H1 (cell line): ENCODE results near the gene POLE. TPM values are rescaled to one million over a fixed set of nuclear protein-coding genes. Genes with fewer than 3 reads are reported as not detected.

Experiments used
- CTCF ChIA-PET: fragments of 300-600 bp; sonication (Branson Sonifier 250); formaldehyde crosslinking; loops from one replicate; lab custom pipeline; 2021; ENCODE audit not compliant: partially characterized antibody; lab: Charles Lee
- POLR2A ChIA-PET: fragments of 300-600 bp; sonication (Branson Sonifier 250); formaldehyde crosslinking; loops from one replicate; lab custom pipeline; 2021; ENCODE audit warnings: inconsistent platforms; ENCODE audit not compliant: partially characterized antibody; lab: Charles Lee
- DNase-seq, 2 experiments: peaks; one replicate each; pipeline versions ENCODE4 v3.0.0 to v3.0.0-alpha.2; 2010 to 2022; ENCODE audit warnings: low spot score in 2 of 2, low read depth in 1 of 2, mixed read lengths in 1 of 2
- FAIRE-seq: peaks from 2 replicates; lab custom pipeline; 2011; peaks lifted over from hg19 to GRCh38; lab: Jason Lieb, UNC
- H2AFZ ChIP-seq: 2 replicates; pipeline ENCODE4 v1.8.1; 2012; ENCODE audit warnings: low read length, inconsistent platforms
- H2AK5ac ChIP-seq: 2 replicates; pipeline ENCODE4 v1.6.1; 2013; ENCODE audit warnings: low read depth, low read length
- H2BK120ac ChIP-seq: replicated peaks from 2 replicates; pipeline ENCODE3; 2013; ENCODE audit warnings: low read depth, low read length, inconsistent platforms
- H2BK12ac ChIP-seq: 2 replicates; pipeline ENCODE4 v1.6.1; 2013; ENCODE audit warnings: low read depth, low read length
- H2BK15ac ChIP-seq: 2 replicates; pipeline ENCODE4 v1.6.1; 2013; ENCODE audit warnings: low read length
- H2BK20ac ChIP-seq: 2 replicates; pipeline ENCODE4 v1.6.1; 2013; ENCODE audit warnings: low read length
- H2BK5ac ChIP-seq: 2 replicates; pipeline ENCODE4 v1.6.1; 2013; ENCODE audit warnings: low read depth, low read length
- H3K14ac ChIP-seq: 2 replicates; pipeline ENCODE4 v1.6.1; 2013; ENCODE audit warnings: inconsistent platforms; ENCODE audit not compliant: insufficient read length
- H3K18ac ChIP-seq: 2 replicates; pipeline ENCODE4 v1.6.1; 2013; ENCODE audit warnings: low read length; ENCODE audit errors: extremely low read depth
- H3K23ac ChIP-seq: 2 replicates; pipeline ENCODE4 v1.6.1; 2013; ENCODE audit warnings: inconsistent platforms; ENCODE audit not compliant: insufficient read length
- H3K23me2 ChIP-seq: 2 replicates; pipeline ENCODE4 v1.6.1; 2013; ENCODE audit warnings: low read depth, low read length
- H3K27ac ChIP-seq: 2 replicates; pipeline ENCODE4 v1.6.1; 2011; ENCODE audit warnings: low read depth, low read length, inconsistent platforms
- H3K27me3 ChIP-seq, 4 experiments: replicated peaks in 1 of 4; 1 replicate in 1 of 4; 2 replicates in 3 of 4; pipeline versions ENCODE4 v1.6.1 to v1.8.1; 2011 to 2013; ENCODE audit warnings: low read length in 3 of 4, mild to moderate bottlenecking in 3 of 4, inconsistent platforms in 2 of 4, mixed read lengths in 2 of 4, moderate library complexity in 1 of 4; ENCODE audit not compliant: control insufficient read depth in 3 of 4, insufficient read depth in 3 of 4; ENCODE audit errors: extremely low read depth in 1 of 4
- H3K36me3 ChIP-seq, 4 experiments: 2 replicates each; pipeline versions ENCODE4 v1.6.1 to v1.8.1; 2011 to 2013; ENCODE audit warnings: mild to moderate bottlenecking in 4 of 4, low read length in 3 of 4, moderate library complexity in 2 of 4, control low read depth in 1 of 4, inconsistent platforms in 1 of 4; ENCODE audit not compliant: insufficient read depth in 4 of 4, control insufficient read depth in 2 of 4
- H3K4ac ChIP-seq: replicated peaks from 2 replicates; pipeline ENCODE3; 2013; ENCODE audit warnings: low read length, low read depth, mixed read lengths, inconsistent platforms; ENCODE audit not compliant: insufficient read length
- H3K4me1 ChIP-seq, 4 experiments: replicated peaks in 1 of 4; 1 replicate in 1 of 4; 2 replicates in 3 of 4; pipeline versions ENCODE4 v1.6.1 to v1.8.1; 2011 to 2013; ENCODE audit warnings: low read length in 3 of 4, inconsistent platforms in 2 of 4, mixed read lengths in 1 of 4; ENCODE audit not compliant: insufficient read depth in 4 of 4, control insufficient read depth in 3 of 4
- H3K4me2 ChIP-seq, 2 experiments: 2 replicates each; pipeline versions ENCODE4 v1.6.1 to v1.8.1; 2011 to 2013; ENCODE audit warnings: low read depth in 2 of 2, low read length in 2 of 2, control low read depth in 1 of 2, inconsistent platforms in 1 of 2, mild to moderate bottlenecking in 1 of 2; ENCODE audit not compliant: insufficient read depth in 1 of 2
- H3K4me3 ChIP-seq, 4 experiments: fragments of 200-600, 300-600 bp in 1 of 4; sonication (generic), shearing (Covaris generic), sonication (Bioruptor Twin) in 1 of 4; 2 replicates each; pipeline versions ENCODE4 v1.5.1 to v1.8.1; 2011 to 2016; ENCODE audit warnings: low read length in 4 of 4, low read depth in 3 of 4, control low read depth in 2 of 4, inconsistent platforms in 2 of 4, mild to moderate bottlenecking in 2 of 4, mixed read lengths in 1 of 4, moderate library complexity in 1 of 4; ENCODE audit not compliant: insufficient read depth in 2 of 4; ENCODE audit errors: extremely low read depth in 1 of 4
- H3K56ac ChIP-seq: replicated peaks from 2 replicates; pipeline ENCODE3; 2013; ENCODE audit warnings: low read depth, mild to moderate bottlenecking, mixed read lengths, low read length, inconsistent platforms; ENCODE audit not compliant: insufficient read length
- H3K79me1 ChIP-seq: 2 replicates; pipeline ENCODE4 v1.6.1; 2013; ENCODE audit warnings: low read depth, low read length, control low read depth
- H3K79me2 ChIP-seq, 2 experiments: 2 replicates each; pipeline versions ENCODE4 v1.6.1 to v1.8.1; 2012 to 2013; ENCODE audit warnings: low read length in 2 of 2, mild to moderate bottlenecking in 2 of 2, inconsistent platforms in 1 of 2; ENCODE audit not compliant: insufficient read depth in 2 of 2, control insufficient read depth in 1 of 2
- H3K9ac ChIP-seq, 4 experiments: replicated peaks in 1 of 4; 1 replicate in 1 of 4; 2 replicates in 3 of 4; pipeline versions ENCODE4 v1.6.1 to v1.8.1; 2011 to 2013; ENCODE audit warnings: low read depth in 3 of 4, low read length in 3 of 4, control low read depth in 2 of 4, mild to moderate bottlenecking in 2 of 4, moderate library complexity in 2 of 4, inconsistent platforms in 1 of 4; ENCODE audit errors: extremely low read depth in 1 of 4
- H3K9me3 ChIP-seq, 2 experiments: 2 replicates each; pipeline versions ENCODE4 v1.6.1 to v1.8.1; 2012 to 2013; ENCODE audit warnings: mild to moderate bottlenecking in 2 of 2, moderate library complexity in 2 of 2, control low read depth in 1 of 2, inconsistent platforms in 1 of 2, low read depth in 1 of 2, low read length in 1 of 2, mixed read lengths in 1 of 2; ENCODE audit not compliant: insufficient read depth in 2 of 2
- H4K20me1 ChIP-seq, 2 experiments: replicated peaks in 1 of 2; 2 replicates each; pipeline versions ENCODE3 to v1.8.1; 2011 to 2013; ENCODE audit warnings: inconsistent platforms in 2 of 2, low read length in 2 of 2, mild to moderate bottlenecking in 1 of 2; ENCODE audit not compliant: insufficient read depth in 2 of 2, control insufficient read depth in 1 of 2
- H4K5ac ChIP-seq: 2 replicates; pipeline ENCODE4 v1.6.1; 2013; ENCODE audit warnings: low read length, low read depth, mixed read lengths, inconsistent platforms; ENCODE audit not compliant: insufficient read length
- H4K8ac ChIP-seq: 2 replicates; pipeline ENCODE4 v1.8.0; 2013; ENCODE audit warnings: mild to moderate bottlenecking, moderate library complexity, low read length, inconsistent platforms; ENCODE audit not compliant: insufficient read depth; ENCODE audit errors: extremely low read depth
- H4K91ac ChIP-seq: replicated peaks from 2 replicates; pipeline ENCODE3; 2013; ENCODE audit warnings: low read length, mixed read lengths, inconsistent platforms; ENCODE audit not compliant: insufficient read length
- CBX8 ChIP-seq: fragments of 300-800, 300-1000 bp; sonication (generic); IDR thresholded peaks from 2 replicates; pipeline ENCODE4 v1.7.1; 2016; ENCODE audit warnings: low read depth, low read length, borderline replicate concordance
- HDAC2 ChIP-seq, 2 experiments: fragments of 300-600 bp in 1 of 2; sonication (generic) in 1 of 2; IDR thresholded peaks; 2 replicates each; pipeline ENCODE4 v1.6.1; 2011 to 2012; ENCODE audit warnings: low read depth in 2 of 2, low read length in 2 of 2, mild to moderate bottlenecking in 2 of 2, moderate library complexity in 2 of 2, borderline replicate concordance in 1 of 2, inconsistent platforms in 1 of 2
- JUN ChIP-seq: IDR thresholded peaks from 2 replicates; pipeline ENCODE4 v1.6.1; 2011; ENCODE audit warnings: low read depth, mild to moderate bottlenecking, improper control_type of control experiment, low read length
- JUND ChIP-seq: IDR thresholded peaks from 2 replicates; pipeline ENCODE4 v1.6.1; 2011; ENCODE audit warnings: mild to moderate bottlenecking, improper control_type of control experiment, low read length
- KDM1A ChIP-seq: fragments of 200-600, 300-600 bp; sonication (generic); IDR thresholded peaks from 2 replicates; pipeline ENCODE4 v1.7.1; 2016; ENCODE audit warnings: mild to moderate bottlenecking, low read length, borderline replicate concordance
- RAD21 ChIP-seq, 2 experiments: IDR thresholded peaks in 1 of 2; conservative IDR thresholded peaks in 1 of 2; 2 replicates each; pipeline ENCODE4 v1.6.1; 2011; ENCODE audit warnings: low read depth in 2 of 2, low read length in 2 of 2, improper control_type of control experiment in 1 of 2, inconsistent platforms in 1 of 2, mild to moderate bottlenecking in 1 of 2, moderate library complexity in 1 of 2
- RFX5 ChIP-seq: IDR thresholded peaks from 2 replicates; pipeline ENCODE4 v1.6.1; 2011; ENCODE audit warnings: low read depth, low read length, improper control_type of control experiment, borderline replicate concordance
- WGBS, 2 experiments: shearing (Covaris generic) in 1 of 2; methylation state at CpG; one replicate each; pipeline versions ENCODE4 v1.1.6 to v1.1.7; 2013 to 2015; ENCODE audit warnings: low lambda C conversion rate in 2 of 2, mixed read lengths in 2 of 2, inconsistent platforms in 1 of 2, low coverage in 1 of 2, missing lambda C conversion rate in 1 of 2; ENCODE audit not compliant: insufficient replicate concordance in 2 of 2, insufficient coverage in 1 of 2, insufficient read length in 1 of 2; ENCODE audit errors: extremely low coverage in 1 of 2, missing lambda C conversion rate in 1 of 2; 5-methylcytosine and 5-hydroxymethylcytosine counted together
- polyA plus RNA-seq, 7 experiments: library from polyadenylated mRNA; depleted of rRNA in 3 of 7; stranded (reverse) in 5 of 7; unstranded in 2 of 7; fragments of >200 nt in 5 of 7; fragments of 200-250 nt in 2 of 7; gene quantifications; 1 replicate in 5 of 7; 2 replicates in 1 of 7; 4 replicates in 1 of 7; pipeline versions ENCODE4 v1.2.1 to v1.2.3, GENCODE V29; 2011 to 2013; ENCODE audit warnings: missing spikeins in 2 of 7, mixed read lengths in 2 of 7
- total RNA-seq: library from RNA; stranded (reverse); fragmentation: NEBNext Ultra II Directional; extraction: Animal tissue kit (Norgen Biotek cat#: 25700); gene quantifications from 2 replicates; pipeline ENCODE4 v1.2.1, GENCODE V29; 2021

POLE gene
- total and polyA plus RNA-seq, 2 of the 8 experiments (the other 6 are each of a cell fraction or from before 2014, with no cell fraction given): 59.7 to 115 TPM

DNA sequence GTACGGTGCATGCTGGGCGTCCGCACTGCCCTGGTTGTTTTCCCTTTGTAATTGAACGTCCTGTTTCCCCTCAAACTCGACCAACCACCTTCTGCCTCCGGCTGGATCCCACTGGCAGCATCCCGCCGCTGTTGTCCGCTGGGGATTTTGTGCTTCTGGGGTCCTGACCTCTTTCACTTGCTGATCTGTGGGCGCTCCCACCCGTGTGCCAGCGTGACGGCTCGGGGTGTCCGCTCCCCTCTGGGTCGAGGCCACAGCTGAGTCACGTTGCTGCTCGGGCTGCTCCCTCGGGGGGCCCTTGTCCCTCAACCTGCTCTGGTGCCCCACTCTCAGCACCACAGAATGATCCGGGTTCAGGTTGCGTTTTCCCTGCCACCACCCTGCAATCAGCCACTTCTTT, 31.5 kb upstream of the POLE start:
- CTCF ChIA-PET: interaction anchor here (0.6 to 0.9 kb wide), 2 partner anchors 12 to 457 kb away, joined by 3 read pairs; no protein-coding TSS in a partner anchor
- no peak overlapping the region for H3K23ac ChIP-seq
- H3K79me2 ChIP-seq: peaks cover 0 to 9% of the 10 kb centered on the region in 2 experiments; a peak in 3 of 4 replicates
- H4K5ac ChIP-seq: no peak overlapping the region
- H3K9me3 ChIP-seq: no peaks in the 10 kb centered on the region
- H2BK5ac ChIP-seq: no peak overlapping the region
- no peak overlapping the region for H3K9ac ChIP-seq
- no peak overlapping the region for H3K18ac ChIP-seq
- H3K79me1 ChIP-seq: peaks cover 3% of the 10 kb centered on the region
- H3K36me3 ChIP-seq: peaks cover 21 to 55% (median 44%) of the 10 kb centered on the region in 4 experiments
- POLR2A ChIA-PET: interaction anchor here (0.7 to 3.2 kb wide), 8 partner anchors 9 to 60 kb away, joined by 3 to 17 read pairs (median 5); no protein-coding TSS in a partner anchor
- H2BK15ac ChIP-seq: no peak overlapping the region
- H3K4ac ChIP-seq: no peak overlapping the region
- no peak overlapping the region for H3K14ac ChIP-seq
- FAIRE-seq: no peak
- no peak overlapping the region for H3K4me2 ChIP-seq
- H3K4me1 ChIP-seq: no peaks in the 10 kb centered on the region
- H3K4me3 ChIP-seq: no peak overlapping the region
- H2BK12ac ChIP-seq: no peak overlapping the region
- H2BK120ac ChIP-seq: no peak overlapping the region
- H2BK20ac ChIP-seq: no peak overlapping the region
- peaks cover 7 to 27% of the 10 kb centered on the region in 2 experiments for H4K20me1 ChIP-seq
- WGBS, 2 experiments: 94% methylated on average over 18 of the region's 21 CpGs; no CpG with 5 or more reads in 1 of the 2 experiments
- H4K91ac ChIP-seq: no peak overlapping the region
- H3K56ac ChIP-seq: no peak overlapping the region
- TF ChIP-seq RAD21 (IDR thresholded peaks at IDR 0.05 in 1 of 2, conservative IDR thresholded peaks at IDR 0.05 in 1 of 2; ENCODE audit: low read depth in 2 of 2, low read length in 2 of 2): no peak
- no peak for TF ChIP-seq KDM1A
- TF ChIP-seq HDAC2 (IDR thresholded peaks at IDR 0.05; ENCODE audit: borderline replicate concordance in 1 of 2, low read depth in 2 of 2, low read length in 2 of 2): no peak
- no peak for TF ChIP-seq RFX5
- no peak for TF ChIP-seq JUND
- TF ChIP-seq JUN: no peak
- TF ChIP-seq CBX8: no peak
- H3K23me2 ChIP-seq: no peaks in the 10 kb centered on the region
- no peak overlapping the region for H2AK5ac ChIP-seq
- H3K27ac ChIP-seq: no peak overlapping the region
- no peaks in the 10 kb centered on the region; a peak in 1 of 7 replicates for H3K27me3 ChIP-seq
- no peak overlapping the region for H2AFZ ChIP-seq
- no peak for DNase-seq
- H4K8ac ChIP-seq: peak overlapping the region; percentile 25; the same call in 1 of the 2 replicates
